ENCODE data around the gene EPS8L3. TPM values are rescaled to one million over a fixed set of nuclear protein-coding genes. Genes with fewer than 3 reads are reported as not detected.
A peak's percentile ranks its signal among the peaks of the same experiment; 100 is the strongest.

Gene EPS8L3
- total RNA-seq, 1 experiment from 2014 or later: not detected

- peak; percentile 60 for ATAC-seq
- TF ChIP-seq REST (IDR thresholded peaks at IDR 0.05; ENCODE audit: insufficient read depth in 1 of 2, low read depth in 2 of 2, low read length in 1 of 2): no peak
- TF ChIP-seq POLR2AphosphoS5 (IDR thresholded peaks at IDR 0.05; ENCODE audit: low read depth, low read length): no peak
- Histone ChIP-seq H3K4me3 (ENCODE audit: low read depth in 2 of 2, low read length in 2 of 2) (peak within 1 kb of the TSS; percentile 73 to 75), H3K36me3 (ENCODE audit: control insufficient read depth, insufficient read depth, low read length) (no peaks in the 10 kb centered on the region), H3K27me3 (ENCODE audit: control insufficient read depth, insufficient read depth, low read length) (no peaks in the 10 kb centered on the region), H3K27ac (ENCODE audit: low read length) (peak within 1 kb of the TSS; percentile 76), H3K4me1 (ENCODE audit: control insufficient read depth, insufficient read depth, low read length) (peaks cover 3% of the 10 kb centered on the region; the same call in 1 of the 2 replicates), H3K9me3 (ENCODE audit: control insufficient read depth, insufficient read depth, low read depth, low read length) (no peaks in the 10 kb centered on the region)
- in situ Hi-C loops (cut with HindIII; ENCODE audit: low pct_unique_long_range_greater_than_20kb, low sequenced_read_pairs): no loop called here
- no peak for DNase-seq (ENCODE audit: low read depth, low spot score)
- CTCF ChIA-PET: no interaction called here
- POLR2A ChIA-PET: no interaction called here
- intact Hi-C loops (cut with micrococcal nuclease; ENCODE audit: unreplicated experiment): no loop called here
- no TSS peak for BruUV-seq (replicated peaks)
Observed at GRCh38 chr1:109740615-109741373, 22.9 kb downstream of the EPS8L3 start, which contains the start of gene GSTM3. Gene GSTM3, minus strand, starts transcription at chr1:109741038. Its CDS starts 751 bp downstream, at chr1:109740287.

- no TSS peak for BruUV-seq (replicated peaks)
- H3K36me3 ChIP-seq (ENCODE audit: control insufficient read depth, insufficient read depth, low read length): no peaks in the 10 kb centered on the region
- DNase-seq (ENCODE audit: low read depth, low spot score): no peak
- H3K4me1 ChIP-seq (ENCODE audit: control insufficient read depth, insufficient read depth, low read length): peaks cover 3% of the 10 kb centered on the region; the same call in 1 of the 2 replicates
- H3K9me3 ChIP-seq (ENCODE audit: control insufficient read depth, insufficient read depth, low read depth, low read length): no peaks in the 10 kb centered on the region
- in situ Hi-C loops (cut with HindIII; ENCODE audit: low pct_unique_long_range_greater_than_20kb, low sequenced_read_pairs) (no loop called here), intact Hi-C loops (cut with micrococcal nuclease; ENCODE audit: unreplicated experiment) (no loop called here)
- TF ChIP-seq CTCF (IDR thresholded peaks at IDR 0.05) (no peak), POLR2AphosphoS5 (IDR thresholded peaks at IDR 0.05; ENCODE audit: low read depth, low read length) (peak; percentile 73), REST (IDR thresholded peaks at IDR 0.05; ENCODE audit: insufficient read depth in 1 of 2, low read depth in 2 of 2, low read length in 1 of 2) (no peak), TCF7L2 (IDR thresholded peaks at IDR 0.05; ENCODE audit: low read depth, low read length) (no peak), SIN3A (IDR thresholded peaks at IDR 0.05; ENCODE audit: borderline replicate concordance, insufficient read depth, low read depth, low read length) (no peak)
- ATAC-seq: peak; percentile 96
- no peaks in the 10 kb centered on the region for H3K27me3 ChIP-seq (ENCODE audit: control insufficient read depth, insufficient read depth, low read length)
- ChIA-PET POLR2A (interaction anchor here (0.7 kb wide), 1 partner anchor 113 kb away, joined by 3 read pairs; no protein-coding TSS in a partner anchor), CTCF (no interaction called here)
- peak overlapping the region; percentile 73 to 75 for H3K4me3 ChIP-seq (ENCODE audit: low read depth in 2 of 2, low read length in 2 of 2)
- H3K27ac ChIP-seq (ENCODE audit: low read length): peak overlapping the region; percentile 76
Observed at GRCh38 chr1:109739738-109740614, 23.7 kb downstream of the EPS8L3 start.
